ENCODE measurements around the gene STXBP3. TPM values are rescaled to one million over a fixed set of nuclear protein-coding genes. Genes with fewer than 3 reads are reported as not detected.

Gene STXBP3
- total and polyA plus RNA-seq, 5 donors, result 25.5 to 32.4 (median 28.8) TPM

Other genes with a start within 250 kb of the STXBP3 start
- 1 to 10 TPM; 5.0 to 9.8 (median 7.2) TPM for gene EEIG2, start 186.6 kb upstream of the STXBP3 start, total RNA-seq
- 2.1 TPM for gene EEIG2, start 186.6 kb upstream of the STXBP3 start, polyA plus RNA-seq
- gene HENMT1, start 85.6 kb upstream of the STXBP3 start, total RNA-seq, result 1 to 10 TPM; 1.8 to 3.0 (median 2.2) TPM
- gene HENMT1, start 85.6 kb upstream of the STXBP3 start, polyA plus RNA-seq, result 1.7 TPM
- 10 to 100 TPM; 18.3 to 25.1 (median 24.3) TPM for gene PRPF38B, start 54.4 kb upstream of the STXBP3 start, total RNA-seq
- gene PRPF38B, start 54.4 kb upstream of the STXBP3 start, polyA plus RNA-seq, result 21.8 TPM
- gene FNDC7, start 33.8 kb upstream of the STXBP3 start, total RNA-seq, result under 1 TPM in 1 of 4 donors, not detected in 3; 0.15 TPM
- not detected for gene FNDC7, start 33.8 kb upstream of the STXBP3 start, polyA plus RNA-seq
- gene AKNAD1, start 110.4 kb downstream of the STXBP3 start, total RNA-seq, result not detected
- gene AKNAD1, start 110.4 kb downstream of the STXBP3 start, polyA plus RNA-seq, result not detected
- gene GPSM2, start 130.3 kb downstream of the STXBP3 start, total RNA-seq, result 10 to 100 TPM in 3 of 4 donors, 1 to 10 TPM in 1; 6.3 to 14.5 (median 10.9) TPM
- gene GPSM2, start 130.3 kb downstream of the STXBP3 start, polyA plus RNA-seq, result 4.5 TPM
- gene CLCC1, start 216.8 kb downstream of the STXBP3 start, total RNA-seq, result 10 to 100 TPM; 28.7 to 33.3 (median 30.6) TPM
- gene CLCC1, start 216.8 kb downstream of the STXBP3 start, polyA plus RNA-seq, result 13.1 TPM

Data from right cardiac atrium (tissue), 5 donors.